ENCODE results near the gene TENT5D. TPM values are rescaled to one million over a fixed set of nuclear protein-coding genes. Genes with fewer than 3 reads are reported as not detected.
"Not testable (repeated sequence)": the region's sequence is repeated elsewhere in the genome, so short reads cannot be mapped to it uniquely, and the experiment has no call there.

The TENT5D gene
- total RNA-seq, 4 donors from 2014 or later, result not detected

DNA sequence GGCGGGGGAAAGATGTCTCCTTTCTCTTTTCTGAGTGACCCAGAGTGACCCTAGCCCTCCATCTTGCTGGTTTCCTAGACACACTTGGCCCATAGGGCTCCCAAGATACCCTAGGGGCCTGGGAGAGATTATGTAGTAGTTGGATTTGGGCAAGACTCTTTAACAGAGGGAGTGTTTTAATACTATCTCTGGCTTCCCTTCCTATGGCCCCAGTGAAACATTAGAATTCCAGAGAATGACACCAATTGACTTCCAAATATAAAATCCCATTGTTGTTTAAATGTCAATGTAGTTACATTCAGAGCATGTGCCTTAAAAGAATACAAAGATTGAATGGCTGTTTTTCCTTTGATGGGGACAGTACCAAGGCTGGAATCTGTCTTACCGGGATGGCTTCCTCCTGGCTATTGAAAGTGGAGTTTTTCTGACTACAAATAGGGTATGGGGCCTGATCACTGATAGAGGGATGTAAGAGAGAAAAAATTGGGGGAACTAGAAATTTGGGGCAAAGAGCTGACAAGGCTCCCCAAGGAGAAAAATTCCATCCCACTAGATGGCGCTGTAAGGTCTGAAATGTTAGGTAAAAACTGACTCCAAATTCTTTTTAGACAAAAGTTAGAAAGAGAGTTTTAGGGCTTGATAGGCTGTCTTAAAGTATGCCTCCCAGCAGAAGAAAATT lies 10.7 kb downstream of the TENT5D start:
- no peaks in the 10 kb centered on the region for H3K27me3 ChIP-seq
- TF ChIP-seq, protein P1, sequence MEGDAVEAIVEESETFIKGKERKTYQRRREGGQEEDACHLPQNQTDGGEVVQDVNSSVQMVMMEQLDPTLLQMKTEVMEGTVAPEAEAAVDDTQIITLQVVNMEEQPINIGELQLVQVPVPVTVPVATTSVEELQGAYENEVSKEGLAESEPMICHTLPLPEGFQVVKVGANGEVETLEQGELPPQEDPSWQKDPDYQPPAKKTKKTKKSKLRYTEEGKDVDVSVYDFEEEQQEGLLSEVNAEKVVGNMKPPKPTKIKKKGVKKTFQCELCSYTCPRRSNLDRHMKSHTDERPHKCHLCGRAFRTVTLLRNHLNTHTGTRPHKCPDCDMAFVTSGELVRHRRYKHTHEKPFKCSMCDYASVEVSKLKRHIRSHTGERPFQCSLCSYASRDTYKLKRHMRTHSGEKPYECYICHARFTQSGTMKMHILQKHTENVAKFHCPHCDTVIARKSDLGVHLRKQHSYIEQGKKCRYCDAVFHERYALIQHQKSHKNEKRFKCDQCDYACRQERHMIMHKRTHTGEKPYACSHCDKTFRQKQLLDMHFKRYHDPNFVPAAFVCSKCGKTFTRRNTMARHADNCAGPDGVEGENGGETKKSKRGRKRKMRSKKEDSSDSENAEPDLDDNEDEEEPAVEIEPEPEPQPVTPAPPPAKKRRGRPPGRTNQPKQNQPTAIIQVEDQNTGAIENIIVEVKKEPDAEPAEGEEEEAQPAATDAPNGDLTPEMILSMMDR (IDR thresholded peaks at IDR 0.05), result no peak
- TF ChIP-seq POLR2A (IDR thresholded peaks at IDR 0.05), result no peak
- DNase-seq, result no peak
- H3K9me3 ChIP-seq, result no peaks in the 10 kb centered on the region
- no peaks in the 10 kb centered on the region for H3K4me1 ChIP-seq
- no peaks in the 10 kb centered on the region for H3K36me3 ChIP-seq
- WGBS, 2 donors, result 74% methylated on average over 3 of the region's 3 CpGs
- H3K4me3 ChIP-seq (replicated peaks in 1 of 3), result no peak overlapping the region
- intact Hi-C loops (cut with DNase I), result no loop called here
- H3K27ac ChIP-seq, result no peak overlapping the region

DNA sequence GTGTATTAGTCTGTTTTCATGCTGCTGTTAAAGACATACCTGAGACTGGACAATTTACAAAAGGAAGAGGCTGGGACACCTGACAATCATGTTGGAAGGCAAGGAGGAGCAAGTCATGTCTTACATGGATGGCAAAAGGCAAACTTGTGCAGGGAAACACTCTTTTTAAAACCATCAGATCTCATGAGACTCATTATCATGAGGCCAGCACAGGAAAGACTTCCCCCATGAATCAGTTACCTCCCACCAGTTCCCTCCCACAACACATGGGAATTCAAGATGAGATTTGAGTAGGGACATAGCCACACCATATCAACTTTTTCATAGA lies 11.2 kb downstream of the TENT5D start:
- H3K27ac ChIP-seq, result no peak overlapping the region
- H3K36me3 ChIP-seq, result no peaks in the 10 kb centered on the region
- H3K9me3 ChIP-seq, result no peaks in the 10 kb centered on the region
- TF ChIP-seq, protein P1 (IDR thresholded peaks at IDR 0.05), result no peak
- no peak for TF ChIP-seq POLR2A (IDR thresholded peaks at IDR 0.05)
- no peaks in the 10 kb centered on the region for H3K4me1 ChIP-seq
- intact Hi-C loops (cut with DNase I), result no loop called here
- H3K4me3 ChIP-seq (replicated peaks in 1 of 3), result no peak overlapping the region
- no peaks in the 10 kb centered on the region for H3K27me3 ChIP-seq
- DNase-seq, result no peak

DNA sequence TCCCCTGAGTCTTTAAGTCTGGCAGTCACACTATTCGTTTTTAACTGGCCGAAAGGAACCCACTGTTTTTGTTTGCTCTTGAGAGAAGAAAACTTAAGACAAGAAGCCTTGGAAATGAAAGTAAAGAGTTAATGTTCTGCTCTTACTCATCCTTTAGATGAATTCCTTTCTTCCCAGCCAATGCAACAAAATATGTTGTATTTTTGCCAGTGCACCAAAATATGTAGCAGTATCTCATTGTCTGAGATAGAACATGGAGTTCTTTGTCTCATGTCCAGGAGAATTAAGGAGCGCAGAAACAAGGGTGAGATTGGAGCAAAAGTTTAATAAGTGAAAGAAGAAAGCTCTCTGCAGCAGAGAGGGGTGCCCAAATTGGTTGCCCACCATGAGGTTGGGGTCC lies 12.2 kb downstream of the TENT5D start:
- intact Hi-C loops (cut with DNase I), result no loop called here

DNA sequence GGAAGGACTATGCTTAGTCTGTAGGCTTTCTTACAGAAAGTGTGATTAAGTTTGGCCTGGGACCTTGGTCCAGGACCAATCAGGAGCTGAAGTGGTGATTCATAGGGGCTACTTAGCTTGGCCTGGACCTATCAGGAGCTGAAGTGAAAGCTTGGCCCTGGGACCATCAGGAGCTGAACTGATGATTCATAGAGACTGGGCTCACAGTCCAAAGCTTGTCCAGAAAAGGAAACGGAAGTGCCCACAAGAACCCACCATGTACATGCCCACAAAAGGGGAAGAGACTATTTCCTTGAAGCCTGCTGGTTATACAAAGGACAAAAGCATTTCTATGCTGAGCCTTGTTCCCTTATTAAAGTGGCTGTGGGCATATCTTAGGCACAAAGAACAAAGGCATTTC lies 12.6 kb downstream of the TENT5D start:
- H3K4me1 ChIP-seq, result no peaks in the 10 kb centered on the region
- no peaks in the 10 kb centered on the region for H3K9me3 ChIP-seq
- no peaks in the 10 kb centered on the region for H3K27me3 ChIP-seq
- DNase-seq, result no peak
- WGBS, 2 donors, result 57 to 80% methylated on average over 1 of the region's 1 CpG
- intact Hi-C loops (cut with DNase I), result no loop called here
- H3K4me3 ChIP-seq (replicated peaks in 1 of 3), result no peak overlapping the region
- no peaks in the 10 kb centered on the region for H3K36me3 ChIP-seq
- no peak overlapping the region for H3K27ac ChIP-seq
- TF ChIP-seq POLR2A (IDR thresholded peaks at IDR 0.05), result no peak
- TF ChIP-seq, protein P1 (IDR thresholded peaks at IDR 0.05), result no peak

More for the DNA sequence above, 12.2 kb downstream of the TENT5D start:
- WGBS, 2 donors, result 79 to 88% methylated on average over 3 of the region's 3 CpGs
- no peak overlapping the region for H3K27ac ChIP-seq
- TF ChIP-seq, protein P1 (IDR thresholded peaks at IDR 0.05), result no peak
- TF ChIP-seq POLR2A (IDR thresholded peaks at IDR 0.05), result no peak
- no peaks in the 10 kb centered on the region for H3K9me3 ChIP-seq
- no peaks in the 10 kb centered on the region for H3K27me3 ChIP-seq
- DNase-seq, result no peak
- no peaks in the 10 kb centered on the region for H3K4me1 ChIP-seq
- H3K36me3 ChIP-seq, result no peaks in the 10 kb centered on the region
- H3K4me3 ChIP-seq (replicated peaks in 1 of 3), result no peak overlapping the region

DNA sequence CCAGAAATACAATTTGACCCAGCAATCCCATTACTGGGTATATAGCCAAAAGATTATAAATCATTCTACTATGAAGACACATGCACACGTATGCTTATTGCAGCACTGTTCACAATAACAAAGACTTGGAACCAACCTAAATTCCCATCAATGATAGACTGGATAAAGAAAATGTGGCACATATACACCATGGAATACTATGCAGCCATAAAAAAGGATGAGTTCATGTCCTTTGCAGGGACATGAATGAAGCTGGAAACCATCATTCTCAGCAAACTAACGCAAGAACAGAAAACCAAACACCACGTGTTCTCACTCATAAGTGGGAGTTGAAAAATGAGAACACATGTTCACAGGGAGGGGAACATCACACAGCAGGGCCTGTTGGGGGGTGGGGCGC lies 47.9 kb downstream of the TENT5D start:
- H3K9me3 ChIP-seq; DNase-seq; H3K4me1 ChIP-seq; intact Hi-C loops (cut with DNase I); H3K36me3 ChIP-seq; H3K27ac ChIP-seq; H3K4me3 ChIP-seq (replicated peaks in 1 of 3); H3K27me3 ChIP-seq: not testable (repeated sequence)
- WGBS, 2 donors, result 84 to 86% methylated on average over 4 of the region's 4 CpGs

DNA sequence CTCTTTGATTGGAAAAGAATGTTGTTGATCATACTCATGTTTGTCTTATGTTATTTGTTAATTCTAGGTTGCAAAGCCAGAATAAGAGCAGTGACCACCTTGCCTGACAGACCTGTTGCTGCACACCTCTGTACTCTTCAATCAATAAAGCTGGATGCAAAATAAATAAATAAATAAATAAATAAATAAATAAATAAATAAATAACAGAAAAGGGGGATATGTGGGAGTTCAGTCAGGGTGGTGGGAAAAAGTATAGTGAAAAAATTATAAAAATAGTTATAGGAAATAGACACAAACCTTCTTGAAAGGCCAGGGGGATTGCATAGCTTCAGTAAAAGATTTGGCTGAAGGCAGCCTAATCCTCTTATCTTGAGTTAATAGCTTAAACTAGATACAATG lies 51.3 kb downstream of the TENT5D start:
- H3K36me3 ChIP-seq, result no peaks in the 10 kb centered on the region
- H3K27me3 ChIP-seq, result no peaks in the 10 kb centered on the region
- no peak for DNase-seq
- H3K27ac ChIP-seq, result no peak overlapping the region
- intact Hi-C loops (cut with DNase I), result no loop called here
- no peak for TF ChIP-seq POLR2A (IDR thresholded peaks at IDR 0.05)
- TF ChIP-seq, protein P1 (IDR thresholded peaks at IDR 0.05), result no peak
- no peaks in the 10 kb centered on the region for H3K4me1 ChIP-seq
- H3K9me3 ChIP-seq, result no peaks in the 10 kb centered on the region
- H3K4me3 ChIP-seq (replicated peaks in 1 of 3), result no peak overlapping the region
